HG03135 (cell line): ENCODE data around the gene PAGR1.
"Not testable (repeated sequence)": the region's sequence is repeated elsewhere in the genome, so short reads cannot be mapped to it uniquely, and the experiment has no call there.

Experiments used
- ATAC-seq: cut with Tn5 transposase; IDR thresholded peaks from one replicate; pipeline ENCODE4 v1.9.1; 2021; ENCODE audit warnings: mild to moderate bottlenecking, moderate library complexity; ENCODE audit not compliant: unreplicated experiment

Gene PAGR1

DNA sequence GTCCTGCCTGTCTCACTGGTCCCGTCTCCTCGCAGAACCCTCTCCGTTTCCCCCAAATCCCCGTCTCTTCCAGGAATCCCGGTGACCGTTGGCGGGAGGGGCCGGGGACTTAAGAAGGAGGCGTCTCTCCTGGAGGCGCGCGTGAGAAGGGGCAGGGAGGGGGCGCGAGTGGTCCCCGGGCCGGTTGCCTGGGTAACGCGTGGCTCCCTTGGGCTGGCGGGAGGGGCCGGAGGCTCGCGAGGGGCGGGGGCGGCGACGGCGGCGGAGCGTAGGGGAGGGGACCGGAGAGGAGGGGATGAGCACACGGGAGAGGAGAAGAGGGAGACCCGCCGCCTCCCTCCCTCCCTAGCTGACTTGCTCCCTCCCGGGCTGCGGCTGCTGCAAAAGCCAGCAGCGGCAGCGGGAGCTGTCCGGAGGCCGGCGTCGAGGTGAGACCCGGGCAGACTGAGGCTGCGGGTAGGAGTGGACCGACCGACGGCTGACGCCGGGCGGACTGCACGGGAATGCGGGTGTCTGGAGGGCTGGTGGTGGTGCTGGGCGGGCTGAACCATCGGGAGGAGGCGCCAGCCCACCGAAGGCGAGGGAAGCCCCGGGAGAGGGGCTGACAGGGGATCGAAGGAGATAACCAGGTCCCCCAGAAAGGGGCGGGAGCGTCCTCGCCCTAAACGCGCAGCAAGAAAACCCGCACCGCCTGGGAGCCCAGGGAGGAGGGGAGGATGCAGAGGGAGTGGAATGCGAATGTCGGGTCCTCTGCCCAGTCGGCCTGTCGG, 3.9 kb upstream of the PAGR1 start, which contains the start of gene PRRT2:
Gene PRRT2 (plus strand): TSS at position 298 of the 770 bp plus-strand sequence. CDS start 862 bp downstream, outside the sequence.
- no peak for ATAC-seq

DNA sequence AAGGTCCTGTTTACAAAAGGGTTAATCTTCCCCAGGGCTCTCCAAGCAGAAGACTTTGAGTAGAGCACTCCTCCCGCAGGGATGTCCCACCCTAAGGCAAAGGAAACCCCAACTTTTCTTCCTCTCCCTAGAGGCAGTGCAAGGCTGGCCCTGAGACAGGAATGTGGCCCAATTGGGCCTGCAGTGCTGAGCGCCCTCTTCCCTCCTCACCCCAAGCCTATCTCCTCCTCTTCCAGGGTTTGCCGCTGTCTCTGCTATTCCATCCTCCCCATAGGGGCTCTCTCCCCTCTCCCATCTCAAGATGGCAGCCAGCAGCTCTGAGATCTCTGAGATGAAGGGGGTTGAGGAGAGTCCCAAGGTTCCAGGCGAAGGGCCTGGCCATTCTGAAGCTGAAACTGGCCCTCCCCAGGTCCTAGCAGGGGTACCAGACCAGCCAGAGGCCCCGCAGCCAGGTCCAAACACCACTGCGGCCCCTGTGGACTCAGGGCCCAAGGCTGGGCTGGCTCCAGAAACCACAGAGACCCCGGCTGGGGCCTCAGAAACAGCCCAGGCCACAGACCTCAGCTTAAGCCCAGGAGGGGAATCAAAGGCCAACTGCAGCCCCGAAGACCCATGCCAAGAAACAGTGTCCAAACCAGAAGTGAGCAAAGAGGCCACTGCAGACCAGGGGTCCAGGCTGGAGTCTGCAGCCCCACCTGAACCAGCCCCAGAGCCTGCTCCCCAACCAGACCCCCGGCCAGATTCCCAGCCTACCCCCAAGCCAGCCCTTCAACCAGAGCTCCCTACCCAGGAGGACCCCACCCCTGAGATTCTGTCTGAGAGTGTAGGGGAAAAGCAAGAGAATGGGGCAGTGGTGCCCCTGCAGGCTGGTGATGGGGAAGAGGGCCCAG, 3.0 kb upstream of the PAGR1 start:
- ATAC-seq = no peak

DNA sequence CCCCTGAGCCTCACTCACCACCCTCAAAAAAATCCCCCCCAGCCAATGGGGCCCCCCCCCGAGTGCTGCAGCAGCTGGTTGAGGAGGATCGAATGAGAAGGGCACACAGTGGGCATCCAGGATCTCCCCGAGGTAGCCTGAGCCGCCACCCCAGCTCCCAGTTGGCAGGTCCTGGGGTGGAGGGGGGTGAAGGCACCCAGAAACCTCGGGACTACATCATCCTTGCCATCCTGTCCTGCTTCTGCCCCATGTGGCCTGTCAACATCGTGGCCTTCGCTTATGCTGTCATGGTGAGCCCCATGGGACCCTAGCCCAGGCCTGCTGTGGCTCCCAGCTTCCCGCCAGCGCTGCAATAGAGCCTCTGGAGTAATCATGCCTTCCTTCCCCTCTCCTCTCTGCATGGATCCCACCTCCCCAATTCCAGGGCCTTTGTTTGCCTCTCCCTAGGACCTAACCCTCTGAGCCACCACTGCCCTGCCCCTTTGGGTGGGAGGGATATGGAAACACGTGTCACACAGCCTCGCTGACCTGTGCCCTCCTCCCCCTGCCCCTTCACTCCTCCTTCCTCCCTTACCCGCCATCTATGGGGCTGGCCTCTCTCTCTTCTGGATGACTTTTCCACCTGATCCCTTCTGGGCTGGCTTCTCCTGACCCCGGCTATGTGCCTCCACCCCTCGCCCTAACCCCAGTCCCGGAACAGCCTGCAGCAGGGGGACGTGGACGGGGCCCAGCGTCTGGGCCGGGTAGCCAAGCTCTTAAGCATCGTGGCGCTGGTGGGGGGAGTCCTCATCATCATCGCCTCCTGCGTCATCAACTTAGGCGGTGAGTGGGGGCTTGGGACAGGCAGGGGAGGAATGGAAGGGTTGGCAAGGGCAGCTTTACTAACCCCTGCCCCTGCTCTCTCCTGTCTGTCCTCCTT, 2.0 kb upstream of the PAGR1 start:
- no peak for ATAC-seq

DNA sequence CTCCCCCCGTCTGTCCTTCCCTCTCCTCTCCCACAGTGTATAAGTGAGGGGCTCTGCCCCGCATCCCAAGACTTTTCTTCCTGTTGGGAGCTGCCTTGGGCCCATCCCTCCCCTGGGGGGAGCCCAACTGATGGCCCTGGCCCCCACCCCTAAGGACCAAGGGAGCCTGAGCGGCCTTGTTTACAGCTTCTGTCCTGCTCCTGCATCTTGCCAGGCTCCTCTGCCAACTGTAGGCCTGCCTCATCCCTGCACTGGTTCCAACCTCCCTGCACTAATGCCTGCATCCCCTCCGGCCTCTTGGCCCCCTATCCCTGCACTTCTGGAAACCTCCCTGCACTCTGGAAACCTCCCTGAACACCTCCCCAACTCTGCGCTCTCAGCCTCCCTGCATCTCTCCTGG, 1.4 kb upstream of the PAGR1 start:
- ATAC-seq = no peak

DNA sequence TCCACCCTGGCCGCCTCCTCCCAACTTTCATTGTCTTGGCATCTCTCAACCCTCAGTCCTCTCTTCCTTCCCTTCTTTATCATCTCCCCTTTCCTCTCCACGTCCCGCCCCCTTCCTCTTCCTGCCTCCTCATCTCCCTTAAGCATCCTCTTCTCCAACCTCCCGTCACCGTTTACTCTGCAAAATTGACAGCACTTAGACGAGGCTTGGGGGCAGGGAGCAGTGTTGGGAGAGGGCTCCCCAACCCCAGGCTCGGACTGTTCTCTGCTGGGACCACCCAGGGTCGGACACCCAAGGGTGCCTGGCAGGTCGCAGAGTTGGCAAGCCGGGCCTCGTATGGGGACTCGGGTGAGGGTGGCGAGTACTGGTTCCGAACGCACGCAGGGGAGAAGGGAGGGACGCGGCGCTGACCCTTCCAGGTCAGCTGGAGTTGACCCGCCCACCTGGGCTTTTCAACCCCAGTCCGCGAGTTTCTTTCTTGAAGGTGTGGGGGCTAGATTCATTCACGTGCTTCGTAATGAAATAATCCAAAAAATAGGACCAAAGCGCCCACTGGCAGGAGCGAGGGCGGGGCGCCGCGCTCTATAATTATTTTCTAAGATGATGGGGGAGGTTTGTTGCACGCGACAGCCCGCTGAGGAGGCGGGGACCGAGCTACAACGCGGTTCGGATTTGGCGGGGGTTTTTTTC, 775 bp upstream of the PAGR1 start:
- ATAC-seq = no peak

DNA sequence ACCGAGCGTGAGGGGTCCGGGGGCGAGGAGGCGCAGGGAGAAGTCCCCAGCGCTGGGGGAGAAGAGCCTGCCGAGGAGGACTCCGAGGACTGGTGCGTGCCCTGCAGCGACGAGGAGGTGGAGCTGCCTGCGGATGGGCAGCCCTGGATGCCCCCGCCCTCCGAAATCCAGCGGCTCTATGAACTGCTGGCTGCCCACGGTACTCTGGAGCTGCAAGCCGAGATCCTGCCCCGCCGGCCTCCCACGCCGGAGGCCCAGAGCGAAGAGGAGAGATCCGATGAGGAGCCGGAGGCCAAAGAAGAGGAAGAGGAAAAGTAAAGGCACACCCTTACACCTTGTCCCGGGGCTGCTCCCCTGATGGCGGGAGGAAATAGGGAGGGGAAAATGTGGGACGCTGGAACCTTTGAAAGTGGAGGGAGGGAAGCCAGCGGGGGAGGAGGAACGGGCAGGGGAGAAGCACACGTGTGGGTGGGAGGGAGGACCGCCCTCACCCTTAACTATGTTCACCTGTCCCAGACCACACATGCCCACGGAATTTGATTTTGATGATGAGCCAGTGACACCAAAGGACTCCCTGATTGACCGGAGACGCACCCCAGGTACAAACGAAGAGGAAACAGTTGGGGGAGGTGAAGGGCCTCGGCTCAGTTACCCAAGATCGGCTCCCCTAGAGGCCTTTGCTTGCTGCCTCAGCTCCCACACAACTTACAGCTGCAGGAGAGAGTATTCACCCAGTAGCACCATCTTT, 916 bp downstream of the PAGR1 start:
- peak; percentile 10 for ATAC-seq

DNA sequence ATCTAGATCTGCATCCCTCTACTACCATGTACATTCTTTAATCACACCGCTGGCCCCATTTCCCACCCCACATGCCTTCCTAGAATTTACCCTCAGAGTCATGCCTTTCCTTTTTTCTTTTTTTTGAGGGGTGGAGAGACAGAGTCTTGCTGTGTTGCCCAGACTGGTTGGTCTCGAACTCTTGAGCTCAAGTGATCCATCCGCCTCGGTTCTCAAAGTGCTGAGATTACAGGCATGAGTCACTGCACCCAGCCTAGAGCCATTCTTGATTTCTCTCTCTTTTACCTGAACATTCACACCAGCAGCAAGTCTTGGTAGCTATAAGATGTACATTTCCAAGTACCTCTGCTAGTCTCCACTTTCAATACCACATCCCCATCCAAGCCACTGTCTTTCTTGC, 2.1 kb downstream of the PAGR1 start:
- ATAC-seq = no peak

DNA sequence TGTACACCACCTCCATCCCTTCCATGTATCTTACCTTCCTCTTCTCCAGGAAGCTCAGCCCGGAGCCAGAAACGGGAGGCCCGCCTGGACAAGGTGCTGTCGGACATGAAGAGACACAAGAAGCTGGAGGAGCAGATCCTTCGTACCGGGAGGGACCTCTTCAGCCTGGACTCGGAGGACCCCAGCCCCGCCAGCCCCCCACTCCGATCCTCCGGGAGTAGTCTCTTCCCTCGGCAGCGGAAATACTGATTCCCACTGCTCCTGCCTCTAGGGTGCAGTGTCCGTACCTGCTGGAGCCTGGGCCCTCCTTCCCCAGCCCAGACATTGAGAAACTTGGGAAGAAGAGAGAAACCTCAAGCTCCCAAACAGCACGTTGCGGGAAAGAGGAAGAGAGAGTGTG, 3.6 kb downstream of the PAGR1 start:
- no peak for ATAC-seq

DNA sequence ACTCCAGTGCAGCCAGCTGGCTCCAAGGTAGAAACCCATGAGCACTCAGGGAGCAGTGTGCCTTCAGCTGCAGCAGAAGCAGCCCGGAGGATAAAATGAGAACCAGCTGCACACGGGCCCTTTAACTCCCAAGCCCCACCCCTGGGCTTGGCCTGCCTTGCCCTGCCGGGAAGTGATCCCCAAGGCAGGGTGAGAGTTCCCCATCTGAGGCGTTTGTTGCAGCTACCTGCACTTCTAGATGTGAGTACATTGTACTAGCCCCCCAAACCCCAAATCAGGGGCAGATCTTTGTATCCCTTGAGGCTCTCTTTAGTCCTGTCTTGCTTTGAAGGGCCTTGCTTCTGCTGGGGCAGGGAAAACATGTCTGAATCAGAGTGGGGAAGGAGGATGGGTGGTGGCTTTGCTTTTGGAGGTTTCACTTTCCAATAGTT, 4.3 kb downstream of the PAGR1 start, which contains the start of gene MVP:
Gene MVP (plus strand): TSS at position 192 of the 431 bp plus-strand sequence. CDS start 10,088 bp downstream, outside the sequence.
- no peak for ATAC-seq

DNA sequence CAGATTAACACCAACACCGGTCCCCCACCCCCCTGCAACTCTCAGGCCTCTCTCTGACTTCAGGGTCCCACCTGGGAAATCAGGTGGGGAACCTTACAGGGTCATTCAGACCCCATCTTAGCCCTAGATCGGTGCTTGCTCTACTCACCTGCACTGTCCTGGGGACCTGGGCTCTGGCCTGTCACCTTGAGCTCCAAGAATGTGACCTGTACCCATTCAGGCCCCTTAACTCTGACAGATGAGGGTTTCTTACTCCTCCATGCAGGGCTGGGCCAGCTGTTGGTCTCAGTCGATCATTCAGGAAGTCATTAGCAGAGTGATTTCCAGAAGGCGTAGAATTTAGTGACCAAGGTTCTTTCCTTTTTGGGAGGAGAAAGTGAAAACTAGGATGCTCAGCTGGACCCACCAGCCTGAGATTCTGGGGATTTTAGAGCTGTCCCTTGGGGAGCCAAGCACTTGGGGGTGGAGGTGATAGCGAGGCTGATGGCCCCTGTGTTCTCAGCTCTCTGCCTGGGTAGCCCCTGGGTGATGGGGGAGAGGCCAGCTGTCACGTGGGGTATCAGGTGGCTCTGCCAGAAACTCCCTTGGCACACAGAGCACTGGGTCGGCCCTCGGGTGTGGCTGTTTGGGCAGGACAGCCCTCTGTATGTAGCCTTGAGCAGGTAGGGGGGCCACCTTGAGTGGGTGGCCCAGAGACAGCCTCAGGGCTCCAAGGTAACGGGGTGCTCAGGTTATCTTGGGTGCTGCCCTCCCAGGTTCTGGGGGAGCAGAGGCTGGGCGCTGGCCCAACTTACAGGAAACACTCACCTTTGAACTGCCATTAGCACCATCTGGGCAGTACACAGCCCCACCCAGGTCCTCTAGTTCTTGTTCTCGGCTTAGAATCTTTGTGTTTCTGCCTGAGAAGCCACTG, 5.0 kb downstream of the PAGR1 start:
- peak; percentile 33 for ATAC-seq

DNA sequence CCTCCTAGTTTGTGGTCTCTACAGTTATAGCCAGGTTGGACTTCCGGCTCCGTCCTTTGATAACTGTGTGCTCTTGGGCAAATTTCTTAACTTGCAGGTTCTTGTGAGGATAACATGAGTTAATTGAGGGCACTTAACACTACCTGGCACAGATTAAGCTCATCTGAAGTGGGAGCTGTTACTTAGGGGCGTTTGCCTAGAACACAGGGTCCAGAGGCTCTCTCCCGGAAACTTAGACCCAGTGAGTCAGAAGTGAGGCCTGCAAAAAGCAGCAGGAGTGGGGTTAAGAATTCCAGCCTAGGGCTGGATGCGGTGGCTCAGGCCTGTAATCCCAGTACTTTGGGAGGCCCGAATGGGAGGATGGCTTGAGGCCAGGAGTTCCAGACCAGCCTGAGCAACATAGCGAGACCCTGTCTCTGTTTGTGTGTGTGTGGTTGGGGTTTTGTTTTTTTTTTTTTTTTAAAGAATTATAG, 5.7 kb downstream of the PAGR1 start:
- no peak for ATAC-seq

DNA sequence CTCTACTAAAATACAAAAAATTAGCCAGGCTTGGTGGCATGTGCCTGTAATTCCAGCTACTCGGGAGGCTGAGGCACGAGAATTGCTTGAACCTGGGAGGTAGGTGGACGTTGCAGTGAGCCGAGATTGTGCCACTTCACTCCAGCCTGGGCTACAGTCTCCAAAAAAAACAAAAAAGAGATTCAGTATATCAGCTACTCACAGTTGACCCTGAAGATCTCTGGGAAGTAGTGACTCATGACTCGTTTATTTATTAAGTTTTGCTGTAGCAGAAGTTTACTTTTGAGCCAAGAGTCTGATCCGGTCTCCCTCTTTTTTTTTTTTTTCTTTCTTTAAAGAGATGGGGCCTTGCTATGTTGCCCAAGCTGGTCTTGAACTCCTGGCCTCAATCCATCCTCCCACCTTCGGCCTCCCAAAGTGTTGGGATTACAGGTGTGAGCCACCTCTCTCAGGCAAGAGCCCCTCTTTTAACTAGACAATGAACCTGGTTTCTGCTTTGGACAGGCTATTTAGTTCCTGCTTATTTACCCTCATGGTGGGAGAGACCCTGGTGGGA, 8.7 kb downstream of the PAGR1 start:
- ATAC-seq = no peak

DNA sequence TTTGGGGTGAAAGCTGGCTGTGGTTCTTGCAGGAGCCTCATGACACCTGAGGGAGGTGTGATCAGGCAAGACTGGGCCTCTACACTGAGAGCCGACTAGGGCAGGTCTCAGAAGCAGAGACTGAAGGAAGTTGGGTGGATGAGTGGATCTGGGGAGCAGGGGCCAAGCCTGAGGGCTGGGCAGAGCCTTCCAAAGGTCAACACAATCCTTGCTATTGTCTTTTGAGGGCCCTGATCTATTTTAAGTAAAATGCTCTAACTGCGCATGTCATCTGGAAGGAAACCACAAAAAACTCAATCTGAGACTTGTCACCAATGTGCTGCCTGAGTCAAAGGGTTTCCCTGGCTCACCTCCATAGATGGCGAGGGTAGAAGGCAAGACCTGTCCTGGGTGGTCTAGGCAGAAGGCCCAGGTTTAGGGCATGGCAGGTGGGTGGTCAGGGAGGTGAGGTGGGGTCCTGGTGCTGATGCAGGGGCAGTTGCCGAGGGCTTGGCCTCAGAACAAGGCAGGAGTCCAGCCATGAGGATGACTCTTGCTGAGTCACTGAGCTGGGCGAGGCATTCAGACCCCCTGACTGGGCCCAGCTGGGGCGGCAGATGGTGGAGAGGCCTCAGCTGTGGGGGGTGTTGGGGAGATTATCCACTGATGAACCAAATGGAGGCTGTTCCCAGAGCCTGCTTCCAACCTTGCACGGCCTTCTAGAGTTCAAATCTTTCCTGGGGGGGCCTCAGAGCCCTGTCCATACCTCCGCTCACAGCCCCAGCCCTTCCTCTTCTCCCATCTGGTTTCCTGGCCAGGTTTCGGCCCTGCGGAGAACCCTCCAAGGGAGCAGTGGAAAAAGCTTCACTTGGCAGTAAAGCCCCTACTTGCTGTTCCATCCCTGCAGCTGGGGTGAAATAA, 9.4 kb downstream of the PAGR1 start:
- no peak for ATAC-seq

DNA sequence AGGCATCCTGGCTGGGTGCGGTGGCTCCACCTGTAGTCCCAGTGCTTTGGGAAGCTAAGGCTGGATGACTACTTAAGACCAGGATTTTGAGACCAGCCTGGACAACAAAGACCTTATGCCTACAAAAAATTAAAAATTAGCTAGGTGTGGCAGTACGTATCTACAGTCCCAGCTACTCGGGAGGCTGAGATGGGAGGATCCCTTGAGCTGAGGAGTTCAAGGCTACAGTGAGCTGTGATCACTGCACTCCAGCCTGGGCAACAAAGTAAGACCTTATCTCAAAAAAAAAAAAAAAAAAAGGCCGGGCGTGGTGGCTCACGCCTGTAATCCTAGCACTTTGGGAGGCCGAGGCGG, 10.4 kb downstream of the PAGR1 start:
- no peak for ATAC-seq

DNA sequence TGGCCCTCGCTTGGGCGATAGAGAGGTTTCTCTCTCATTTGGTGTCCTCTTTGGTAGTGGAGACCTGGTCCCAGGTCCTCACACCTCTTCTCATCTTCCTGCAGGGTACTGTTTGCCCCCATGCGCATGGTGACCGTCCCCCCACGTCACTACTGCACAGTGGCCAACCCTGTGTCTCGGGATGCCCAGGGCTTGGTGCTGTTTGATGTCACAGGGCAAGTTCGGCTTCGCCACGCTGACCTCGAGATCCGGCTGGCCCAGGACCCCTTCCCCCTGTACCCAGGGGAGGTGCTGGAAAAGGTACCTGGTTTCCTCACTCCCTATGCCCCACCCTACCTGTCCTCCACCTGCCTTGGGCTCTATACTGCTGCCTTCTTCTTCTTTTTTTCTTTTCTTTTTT, 14.8 kb downstream of the PAGR1 start:
- ATAC-seq = no peak

DNA sequence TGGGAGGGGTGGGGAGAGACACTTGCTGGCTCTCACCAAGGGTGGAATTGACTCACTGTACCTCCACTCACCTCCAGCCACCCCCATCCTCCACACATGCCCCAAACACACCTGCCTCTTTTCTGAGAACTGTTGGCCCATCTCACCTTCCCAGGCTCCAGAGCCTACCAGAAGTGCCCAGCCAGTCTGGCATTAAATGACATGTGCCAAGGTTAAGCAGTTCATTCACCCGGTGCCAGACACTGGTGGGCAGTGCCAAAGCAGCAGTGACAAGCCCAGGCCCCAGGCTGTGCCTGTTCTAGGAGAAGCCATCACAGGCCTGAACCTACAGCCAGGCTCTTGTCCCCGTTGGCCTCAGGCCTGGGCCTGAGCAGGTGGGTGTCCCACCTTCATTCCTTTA, 15.5 kb downstream of the PAGR1 start:
- ATAC-seq = no peak

DNA sequence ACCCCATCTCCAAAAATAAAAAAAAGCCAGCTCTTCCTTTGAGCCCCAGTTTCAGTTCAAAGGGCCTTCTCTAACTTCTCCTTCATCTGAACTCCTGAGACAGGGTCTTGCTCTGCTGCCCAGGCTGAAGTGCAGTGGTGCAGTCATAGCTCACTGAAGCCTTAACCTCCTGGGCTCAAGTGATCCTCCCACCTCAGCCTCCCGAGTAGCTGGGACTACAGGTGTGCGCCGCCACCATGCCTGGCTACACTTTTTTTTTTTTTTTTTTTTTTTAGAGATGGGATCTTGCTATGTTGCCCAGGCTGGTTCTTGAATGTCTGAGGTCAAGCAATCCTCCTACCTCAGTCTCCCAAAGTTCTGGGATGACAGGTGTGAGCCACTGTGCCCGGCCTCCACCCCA, 17.3 kb downstream of the PAGR1 start:
- ATAC-seq = not testable (repeated sequence)
